Mucosa of stomach (tissue), 1 donor: ENCODE data around the gene NDUFS3.

Source experiments
- H3K27me3 ChIP-seq: one replicate; pipeline ENCODE4 v1.7.0; 2013; ENCODE audit warnings: mild to moderate bottlenecking, low read length; ENCODE audit not compliant: control insufficient read depth, insufficient read depth
- H3K36me3 ChIP-seq: one replicate; pipeline ENCODE4 v1.7.0; 2013; ENCODE audit warnings: low read length; ENCODE audit not compliant: control insufficient read depth, insufficient read depth
- H3K4me1 ChIP-seq: one replicate; pipeline ENCODE4 v1.7.0; 2013; ENCODE audit warnings: mild to moderate bottlenecking, low read length; ENCODE audit not compliant: control insufficient read depth, insufficient read depth
- H3K4me3 ChIP-seq: one replicate; pipeline ENCODE4 v1.7.0; 2013; ENCODE audit warnings: low read length
- H3K9ac ChIP-seq: one replicate; pipeline ENCODE4 v1.7.0; 2013; ENCODE audit warnings: mild to moderate bottlenecking, low read length, moderate library complexity
- H3K9me3 ChIP-seq: one replicate; pipeline ENCODE4 v1.7.0; 2013; ENCODE audit warnings: mild to moderate bottlenecking, low read length, moderate library complexity; ENCODE audit not compliant: control insufficient read depth
- donor health status: Pancreatic carcinoma.

Gene NDUFS3

DNA sequence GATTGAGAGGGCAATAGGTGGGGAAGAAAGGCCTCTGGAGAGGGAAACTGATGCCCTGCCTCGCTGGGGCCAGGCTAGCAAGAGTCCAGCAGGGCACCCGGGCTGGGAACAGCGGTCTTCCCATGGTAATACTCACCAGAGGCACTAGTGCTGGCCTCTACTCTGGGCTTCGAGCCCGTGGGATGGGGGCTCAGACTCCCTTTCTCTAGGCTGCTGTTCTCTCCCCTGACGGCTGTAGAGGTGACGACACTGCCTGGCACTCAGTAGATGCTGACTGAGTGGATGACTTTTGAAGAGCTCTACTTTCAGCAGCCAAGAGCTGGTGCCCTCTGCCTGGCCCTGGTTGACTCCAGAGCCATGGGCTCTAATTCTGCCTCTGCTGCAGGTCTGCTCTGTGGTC lies 16.2 kb downstream of the NDUFS3 start:
- H3K36me3 ChIP-seq = no peaks in the 10 kb centered on the region
- peaks cover 4% of the 10 kb centered on the region for H3K4me1 ChIP-seq
- H3K4me3 ChIP-seq = no peak overlapping the region
- H3K9me3 ChIP-seq = no peaks in the 10 kb centered on the region
- H3K9ac ChIP-seq = no peak overlapping the region
- H3K27me3 ChIP-seq = peaks cover 45% of the 10 kb centered on the region

GRCh38 chr11:47595967-47596366 lies 17.1 kb downstream of the NDUFS3 start:
- Histone ChIP-seq H3K27me3 (peaks cover 38% of the 10 kb centered on the region), H3K9me3 (no peaks in the 10 kb centered on the region), H3K36me3 (no peaks in the 10 kb centered on the region), H3K9ac (no peak overlapping the region), H3K4me3 (no peak overlapping the region), H3K4me1 (peaks cover 4% of the 10 kb centered on the region)

DNA sequence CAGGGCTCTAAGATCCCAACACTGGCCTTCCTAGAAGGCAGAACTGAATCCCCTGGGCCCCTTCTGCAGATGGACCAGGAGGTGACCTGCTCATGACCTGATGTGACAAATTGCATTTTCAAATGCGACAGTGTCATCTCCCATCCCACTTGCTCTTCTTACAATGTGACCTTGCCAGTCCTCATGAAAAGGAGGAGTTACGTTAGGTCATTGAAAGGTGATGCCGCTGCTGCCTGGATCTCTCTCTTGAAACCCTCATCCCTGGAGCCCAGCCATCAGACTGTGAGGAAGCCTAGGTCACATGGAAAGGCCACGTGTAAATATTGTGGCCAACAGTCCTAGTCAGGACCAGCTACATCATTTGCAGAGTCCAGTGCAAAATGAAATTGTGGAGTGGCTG lies 21.0 kb downstream of the NDUFS3 start:
- H3K9me3 ChIP-seq = no peaks in the 10 kb centered on the region
- no peaks in the 10 kb centered on the region for H3K4me1 ChIP-seq
- H3K36me3 ChIP-seq = no peaks in the 10 kb centered on the region
- no peak overlapping the region for H3K9ac ChIP-seq
- H3K27me3 ChIP-seq = peaks cover 6% of the 10 kb centered on the region
- no peak overlapping the region for H3K4me3 ChIP-seq

- Histone ChIP-seq H3K4me3 (no peak overlapping the region), H3K4me1 (no peaks in the 10 kb centered on the region)
Observed at GRCh38 chr11:47603295-47603694, 24.4 kb downstream of the NDUFS3 start.

GRCh38 chr11:47605921-47606320 lies 27.0 kb downstream of the NDUFS3 start:
- Histone ChIP-seq H3K9me3 (no peaks in the 10 kb centered on the region), H3K36me3 (no peaks in the 10 kb centered on the region), H3K4me3 (no peak overlapping the region), H3K9ac (no peak overlapping the region), H3K4me1 (no peaks in the 10 kb centered on the region), H3K27me3 (no peaks in the 10 kb centered on the region)

More at GRCh38 chr11:47603295-47603694, 24.4 kb downstream of the NDUFS3 start:
- H3K27me3 ChIP-seq = no peaks in the 10 kb centered on the region
- no peaks in the 10 kb centered on the region for H3K9me3 ChIP-seq
- no peaks in the 10 kb centered on the region for H3K36me3 ChIP-seq
- H3K9ac ChIP-seq = no peak overlapping the region

GRCh38 chr11:47606731-47607130 lies 27.9 kb downstream of the NDUFS3 start:
- Histone ChIP-seq H3K27me3 (no peaks in the 10 kb centered on the region), H3K36me3 (no peaks in the 10 kb centered on the region), H3K4me3 (no peak overlapping the region), H3K4me1 (no peaks in the 10 kb centered on the region), H3K9ac (no peak overlapping the region), H3K9me3 (no peaks in the 10 kb centered on the region)

GRCh38 chr11:47607380-47607779 lies 28.5 kb downstream of the NDUFS3 start:
- Histone ChIP-seq H3K4me1 (no peaks in the 10 kb centered on the region), H3K27me3 (no peaks in the 10 kb centered on the region), H3K9me3 (no peaks in the 10 kb centered on the region), H3K9ac (no peak overlapping the region), H3K36me3 (no peaks in the 10 kb centered on the region), H3K4me3 (no peak overlapping the region)

GRCh38 chr11:47609675-47610074 lies 30.8 kb downstream of the NDUFS3 start:
- no peaks in the 10 kb centered on the region for H3K36me3 ChIP-seq
- H3K27me3 ChIP-seq = no peaks in the 10 kb centered on the region
- H3K4me1 ChIP-seq = no peaks in the 10 kb centered on the region
- no peak overlapping the region for H3K4me3 ChIP-seq
- H3K9ac ChIP-seq = no peak overlapping the region
- no peaks in the 10 kb centered on the region for H3K9me3 ChIP-seq

- Histone ChIP-seq H3K4me3 (no peak overlapping the region), H3K9ac (no peak overlapping the region), H3K36me3 (no peaks in the 10 kb centered on the region), H3K4me1 (no peaks in the 10 kb centered on the region), H3K9me3 (no peaks in the 10 kb centered on the region), H3K27me3 (no peaks in the 10 kb centered on the region)
Observed at GRCh38 chr11:47611348-47611794, 32.5 kb downstream of the NDUFS3 start.

- H3K9me3 ChIP-seq = no peaks in the 10 kb centered on the region
Observed at GRCh38 chr11:47615249-47615648, 36.4 kb downstream of the NDUFS3 start.

GRCh38 chr11:47616726-47617416 lies 38.0 kb downstream of the NDUFS3 start:
- Histone ChIP-seq H3K9me3 (no peaks in the 10 kb centered on the region), H3K9ac (no peak overlapping the region), H3K36me3 (no peaks in the 10 kb centered on the region), H3K4me1 (no peaks in the 10 kb centered on the region), H3K4me3 (no peak overlapping the region), H3K27me3 (no peaks in the 10 kb centered on the region)

More at GRCh38 chr11:47615249-47615648, 36.4 kb downstream of the NDUFS3 start:
- Histone ChIP-seq H3K4me1 (no peaks in the 10 kb centered on the region), H3K9ac (no peak overlapping the region), H3K27me3 (no peaks in the 10 kb centered on the region), H3K4me3 (no peak overlapping the region), H3K36me3 (no peaks in the 10 kb centered on the region)

- no peaks in the 10 kb centered on the region for H3K9me3 ChIP-seq
- H3K9ac ChIP-seq = no peak overlapping the region
- H3K36me3 ChIP-seq = no peaks in the 10 kb centered on the region
- no peaks in the 10 kb centered on the region for H3K27me3 ChIP-seq
- no peaks in the 10 kb centered on the region for H3K4me1 ChIP-seq
- no peak overlapping the region for H3K4me3 ChIP-seq
Observed at GRCh38 chr11:47617417-47617809, 38.5 kb downstream of the NDUFS3 start.
